ENCODE results near the gene CNTNAP2. TPM values are rescaled to one million over a fixed set of nuclear protein-coding genes. Genes with fewer than 3 reads are reported as not detected.

CNTNAP2 gene
- total RNA-seq, 4 donors from 2014 or later = 0.91 to 16.0 TPM; not detected in 2

DNA sequence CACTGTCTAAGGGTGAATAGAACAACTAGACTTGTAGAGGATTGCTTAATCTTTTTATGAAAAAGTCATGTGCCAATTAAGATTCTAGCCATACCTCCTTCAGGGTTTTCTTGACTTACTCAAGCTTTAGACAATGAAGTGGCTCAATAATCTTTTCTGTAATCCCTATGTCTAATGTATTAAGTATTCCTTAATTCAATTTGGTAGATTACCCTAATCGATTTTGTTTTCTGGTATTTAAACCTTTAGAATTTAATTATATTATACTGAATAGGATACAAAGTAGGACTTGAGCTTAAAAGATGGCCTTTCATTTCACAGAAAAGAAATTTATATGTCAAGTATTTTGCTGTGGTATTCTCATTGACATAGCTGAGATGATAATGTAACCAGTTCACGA is 1876.1 kb downstream of the CNTNAP2 start:
- Histone ChIP-seq H3K27ac (no peak overlapping the region), H3K4me3 (no peak overlapping the region), H3K4me1 (no peaks in the 10 kb centered on the region), H3K27me3 (no peaks in the 10 kb centered on the region), H3K9me3 (no peaks in the 10 kb centered on the region), H3K36me3 (no peaks in the 10 kb centered on the region)
- TF ChIP-seq POLR2A (IDR thresholded peaks at IDR 0.05) = no peak
- TF ChIP-seq, protein P1, sequence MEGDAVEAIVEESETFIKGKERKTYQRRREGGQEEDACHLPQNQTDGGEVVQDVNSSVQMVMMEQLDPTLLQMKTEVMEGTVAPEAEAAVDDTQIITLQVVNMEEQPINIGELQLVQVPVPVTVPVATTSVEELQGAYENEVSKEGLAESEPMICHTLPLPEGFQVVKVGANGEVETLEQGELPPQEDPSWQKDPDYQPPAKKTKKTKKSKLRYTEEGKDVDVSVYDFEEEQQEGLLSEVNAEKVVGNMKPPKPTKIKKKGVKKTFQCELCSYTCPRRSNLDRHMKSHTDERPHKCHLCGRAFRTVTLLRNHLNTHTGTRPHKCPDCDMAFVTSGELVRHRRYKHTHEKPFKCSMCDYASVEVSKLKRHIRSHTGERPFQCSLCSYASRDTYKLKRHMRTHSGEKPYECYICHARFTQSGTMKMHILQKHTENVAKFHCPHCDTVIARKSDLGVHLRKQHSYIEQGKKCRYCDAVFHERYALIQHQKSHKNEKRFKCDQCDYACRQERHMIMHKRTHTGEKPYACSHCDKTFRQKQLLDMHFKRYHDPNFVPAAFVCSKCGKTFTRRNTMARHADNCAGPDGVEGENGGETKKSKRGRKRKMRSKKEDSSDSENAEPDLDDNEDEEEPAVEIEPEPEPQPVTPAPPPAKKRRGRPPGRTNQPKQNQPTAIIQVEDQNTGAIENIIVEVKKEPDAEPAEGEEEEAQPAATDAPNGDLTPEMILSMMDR (IDR thresholded peaks at IDR 0.05) = no peak
- intact Hi-C loops (cut with DNase I; ENCODE audit: low total_unique reads) = no loop called here
- no peak for DNase-seq

DNA sequence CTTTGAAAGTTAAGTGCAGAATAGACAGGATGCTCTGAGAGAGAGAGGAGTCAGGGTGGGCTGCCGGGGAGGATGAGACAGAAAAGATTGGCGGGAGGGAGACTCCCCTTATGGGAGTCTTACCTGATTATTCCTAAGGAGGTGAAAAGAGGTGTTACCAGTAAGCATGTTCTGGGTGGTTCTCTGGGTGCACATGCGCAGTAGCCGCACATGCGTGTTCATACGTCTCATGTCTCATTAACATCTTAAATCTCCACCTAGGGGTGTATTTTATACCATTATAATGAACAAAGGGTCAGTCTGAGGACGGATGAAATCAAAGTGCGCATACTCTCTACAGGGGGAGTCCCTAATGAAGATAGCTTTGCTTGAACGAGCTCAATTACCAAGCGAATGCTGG is 1881.0 kb downstream of the CNTNAP2 start:
- Histone ChIP-seq H3K9me3 (no peaks in the 10 kb centered on the region), H3K4me1 (no peaks in the 10 kb centered on the region), H3K4me3 (no peak overlapping the region), H3K27ac (no peak overlapping the region), H3K27me3 (no peaks in the 10 kb centered on the region), H3K36me3 (no peaks in the 10 kb centered on the region)
- TF ChIP-seq POLR2A (IDR thresholded peaks at IDR 0.05) = no peak
- TF ChIP-seq, protein P1 (IDR thresholded peaks at IDR 0.05) = no peak
- intact Hi-C loops (cut with DNase I; ENCODE audit: low total_unique reads) = no loop called here
- DNase-seq = no peak

DNA sequence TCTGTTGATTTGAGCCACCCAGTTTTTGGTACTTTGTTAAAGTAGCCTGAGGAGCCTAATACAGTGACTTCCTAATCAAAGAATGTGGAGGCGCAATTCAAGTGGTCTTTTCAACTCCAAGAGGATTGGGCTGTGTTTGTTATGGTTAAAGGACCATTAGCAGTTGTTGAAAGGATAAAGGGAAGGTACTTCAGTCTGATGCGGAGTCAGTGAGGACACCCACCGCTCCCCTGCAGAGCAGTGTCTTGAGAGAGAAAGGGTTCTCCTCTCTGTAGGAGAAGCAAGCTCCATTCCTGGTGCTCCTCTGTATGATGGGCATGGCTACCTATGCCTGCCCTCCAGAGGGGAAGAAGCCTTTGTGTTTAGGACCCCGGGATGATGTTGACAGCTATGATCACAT is 1883.4 kb downstream of the CNTNAP2 start:
- TF ChIP-seq POLR2A (IDR thresholded peaks at IDR 0.05) = no peak
- TF ChIP-seq, protein P1 (IDR thresholded peaks at IDR 0.05) = no peak
- H3K4me1 ChIP-seq = no peaks in the 10 kb centered on the region
- H3K36me3 ChIP-seq = no peaks in the 10 kb centered on the region
- H3K4me3 ChIP-seq = no peak overlapping the region
- no peak overlapping the region for H3K27ac ChIP-seq
- intact Hi-C loops (cut with DNase I; ENCODE audit: low total_unique reads) = no loop called here
- no peaks in the 10 kb centered on the region for H3K9me3 ChIP-seq
- no peaks in the 10 kb centered on the region for H3K27me3 ChIP-seq
- no peak for DNase-seq

DNA sequence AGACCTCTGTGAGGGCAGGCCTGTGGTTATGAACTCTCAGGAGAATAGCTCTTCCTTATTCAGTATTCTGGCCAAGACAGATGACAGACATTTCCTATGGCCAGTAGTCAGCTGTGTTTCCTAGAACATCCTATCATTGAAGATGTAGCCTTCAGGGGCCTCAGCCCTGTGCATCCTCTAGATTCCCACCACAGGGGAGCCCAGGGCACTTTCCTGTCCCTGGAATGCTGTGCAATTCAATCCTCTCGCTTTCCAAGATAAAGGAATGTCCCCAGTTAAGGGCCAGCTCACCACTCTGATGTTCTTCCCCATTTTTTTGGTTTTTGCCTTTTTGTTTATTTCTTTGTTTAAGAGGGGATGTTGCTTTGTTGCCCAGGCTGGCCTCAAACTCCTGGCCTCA is 1895.2 kb downstream of the CNTNAP2 start:
- Histone ChIP-seq H3K4me3 (no peak overlapping the region), H3K9me3 (no peaks in the 10 kb centered on the region), H3K36me3 (no peaks in the 10 kb centered on the region), H3K27me3 (no peaks in the 10 kb centered on the region), H3K27ac (no peak overlapping the region), H3K4me1 (no peaks in the 10 kb centered on the region)
- no peak for DNase-seq
- TF ChIP-seq, protein P1 (IDR thresholded peaks at IDR 0.05) = no peak
- no peak for TF ChIP-seq POLR2A (IDR thresholded peaks at IDR 0.05)
- intact Hi-C loops (cut with DNase I; ENCODE audit: low total_unique reads) = no loop called here

DNA sequence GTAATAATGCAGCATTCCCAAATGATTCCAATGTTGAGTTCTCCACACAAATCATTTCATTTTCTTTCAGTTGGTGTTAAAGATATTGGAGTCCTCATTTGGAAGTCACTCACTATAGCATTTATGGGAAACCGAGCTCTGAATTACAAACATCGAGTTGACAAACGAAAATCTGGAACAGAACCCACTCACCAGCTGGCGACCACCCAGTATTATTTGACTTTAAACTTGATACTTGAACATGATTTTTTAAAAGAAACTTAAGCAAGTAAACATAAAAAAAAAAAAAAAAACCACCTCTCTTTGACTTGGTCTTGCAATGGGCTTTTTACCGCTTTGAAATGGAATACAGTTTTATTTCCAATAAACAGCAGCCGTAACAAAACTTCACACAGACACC is 1897.4 kb downstream of the CNTNAP2 start:
- Histone ChIP-seq H3K4me3 (no peak overlapping the region), H3K36me3 (no peaks in the 10 kb centered on the region), H3K4me1 (no peaks in the 10 kb centered on the region), H3K27ac (no peak overlapping the region), H3K27me3 (no peaks in the 10 kb centered on the region), H3K9me3 (no peaks in the 10 kb centered on the region)
- TF ChIP-seq, protein P1 (IDR thresholded peaks at IDR 0.05) = no peak
- TF ChIP-seq POLR2A (IDR thresholded peaks at IDR 0.05) = no peak
- no peak for DNase-seq
- intact Hi-C loops (cut with DNase I; ENCODE audit: low total_unique reads) = no loop called here

Measured in uterus (tissue), 4 donors.